IMR-90 (cell line): ENCODE measurements around the gene ZNF320. TPM values are rescaled to one million over a fixed set of nuclear protein-coding genes. Genes with fewer than 3 reads are reported as not detected.

Experiments
- ATAC-seq: fragments of 200-7000 bp; cut with Tn5 transposase; 2 replicates; pipeline ENCODE4 v1.9.1; 2020; ENCODE audit warnings: low read depth, mild to moderate bottlenecking, moderate library complexity
- BruUV-seq: library from RNA; stranded (reverse); fragments of 400-500 nt; replicated peaks from 2 replicates; lab custom pipeline; 2021; lab: Mats Ljungman, UMichigan
- CTCF ChIA-PET: fragments of 300-600 bp; formaldehyde crosslinking; extraction: SDS; loops from one replicate; lab custom pipeline; 2021; ENCODE audit warnings: antibody characterized with exemption; lab: Yijun Ruan, JAX
- POLR2A ChIA-PET: fragments of 300-600 bp; sonication (Branson Sonifier 250); formaldehyde crosslinking; loops from one replicate; lab custom pipeline; 2022; ENCODE audit warnings: antibody characterized with exemption; ENCODE audit not compliant: unreplicated experiment; lab: Charles Lee
- DNase-seq: peaks from one replicate; pipeline ENCODE4 v3.0.0; 2013
- H2AFZ ChIP-seq: replicated peaks from 2 replicates; pipeline ENCODE3; 2013; ENCODE audit warnings: low read length, mild to moderate bottlenecking; ENCODE audit not compliant: poor library complexity
- H2AK5ac ChIP-seq: 2 replicates; pipeline ENCODE4 v1.6.1; 2013; ENCODE audit warnings: low read depth, low read length, inconsistent platforms
- H2AK9ac ChIP-seq: replicated peaks from 2 replicates; pipeline ENCODE3; 2013; ENCODE audit warnings: mild to moderate bottlenecking, low read depth, low read length, moderate library complexity; ENCODE audit not compliant: poor library complexity
- H2BK120ac ChIP-seq: 2 replicates; pipeline ENCODE4 v1.6.1; 2013; ENCODE audit warnings: low read depth, low read length, inconsistent platforms
- H2BK15ac ChIP-seq: 3 replicates; pipeline ENCODE4 v1.6.1; 2013; ENCODE audit warnings: low read depth, low read length, inconsistent platforms
- H2BK20ac ChIP-seq: 2 replicates; pipeline ENCODE4 v1.6.1; 2013; ENCODE audit warnings: low read depth, mild to moderate bottlenecking, inconsistent platforms, low read length, moderate library complexity
- H2BK5ac ChIP-seq: 2 replicates; pipeline ENCODE4 v1.6.1; 2013; ENCODE audit warnings: mild to moderate bottlenecking, low read depth, low read length, inconsistent platforms; ENCODE audit not compliant: poor library complexity, severe bottlenecking
- H3K14ac ChIP-seq: replicated peaks from 2 replicates; pipeline ENCODE4 v1.6.1; 2013; ENCODE audit warnings: low read depth, low read length, inconsistent platforms
- H3K18ac ChIP-seq: 2 replicates; pipeline ENCODE4 v1.6.1; 2013; ENCODE audit warnings: low read depth, low read length, control low read depth
- H3K23ac ChIP-seq: 2 replicates; pipeline ENCODE4 v1.6.1; 2013; ENCODE audit warnings: low read depth, low read length, inconsistent platforms
- H3K27ac ChIP-seq: 2 replicates; pipeline ENCODE4 v1.5.1; 2013; ENCODE audit warnings: mild to moderate bottlenecking, control low read depth, low read length; ENCODE audit not compliant: insufficient read depth
- H3K27me3 ChIP-seq: 2 replicates; pipeline ENCODE4 v1.6.1; 2013; ENCODE audit warnings: low read length; ENCODE audit not compliant: control insufficient read depth, insufficient read depth
- H3K36me3 ChIP-seq: 2 replicates; pipeline ENCODE4 v1.6.1; 2013; ENCODE audit warnings: low read length, mixed read lengths; ENCODE audit not compliant: control insufficient read depth, insufficient read depth
- H3K4ac ChIP-seq: 2 replicates; pipeline ENCODE4 v1.6.1; 2013; ENCODE audit warnings: low read depth, low read length, inconsistent platforms
- H3K4me1 ChIP-seq: 2 replicates; pipeline ENCODE4 v1.6.1; 2013; ENCODE audit warnings: low read length, mixed read lengths; ENCODE audit not compliant: control insufficient read depth, insufficient read depth
- H3K4me2 ChIP-seq: 2 replicates; pipeline ENCODE4 v1.6.1; 2013; ENCODE audit warnings: low read depth, mild to moderate bottlenecking, control low read depth, low read length, moderate library complexity
- H3K4me3 ChIP-seq: 2 replicates; pipeline ENCODE4 v1.5.1; 2013; ENCODE audit warnings: low read depth, mild to moderate bottlenecking, control low read depth, low read length, moderate library complexity; ENCODE audit not compliant: insufficient read depth
- H3K56ac ChIP-seq: 2 replicates; pipeline ENCODE4 v1.6.1; 2013; ENCODE audit warnings: low read length, inconsistent platforms; ENCODE audit not compliant: insufficient read depth; ENCODE audit errors: extremely low read depth
- H3K79me1 ChIP-seq, 2 experiments: 2 replicates each; pipeline ENCODE4 v1.6.1; 2013; ENCODE audit warnings: low read length in 2 of 2, inconsistent platforms in 1 of 2, low read depth in 1 of 2
- H3K9ac ChIP-seq: 2 replicates; pipeline ENCODE4 v1.6.1; 2013; ENCODE audit warnings: low read depth, low read length, control low read depth
- H3K9me1 ChIP-seq: 2 replicates; pipeline ENCODE4 v1.6.1; 2013; ENCODE audit warnings: low read length, inconsistent platforms; ENCODE audit not compliant: insufficient read depth
- H3K9me3 ChIP-seq: 2 replicates; pipeline ENCODE4 v1.6.1; 2013; ENCODE audit warnings: low read length; ENCODE audit not compliant: control insufficient read depth, insufficient read depth
- H4K20me1 ChIP-seq: 2 replicates; pipeline ENCODE4 v1.6.1; 2013; ENCODE audit warnings: low read length, inconsistent platforms; ENCODE audit not compliant: insufficient read depth
- H4K5ac ChIP-seq: 2 replicates; pipeline ENCODE4 v1.6.1; 2013; ENCODE audit warnings: mild to moderate bottlenecking, low read depth, low read length, control low read depth
- H4K8ac ChIP-seq, 2 experiments: 2 replicates each; pipeline ENCODE4 v1.6.1; 2013; ENCODE audit warnings: low read depth in 2 of 2, low read length in 2 of 2, control low read depth in 1 of 2, inconsistent platforms in 1 of 2
- H4K91ac ChIP-seq: 2 replicates; pipeline ENCODE4 v1.6.1; 2013; ENCODE audit warnings: low read depth, low read length, inconsistent platforms; ENCODE audit not compliant: insufficient read depth
- CEBPB ChIP-seq: IDR thresholded peaks from 2 replicates; pipeline ENCODE4 v1.6.1; 2012; ENCODE audit warnings: low read depth, low read length, improper control_type of control experiment
- CHD1 ChIP-seq: IDR thresholded peaks from 2 replicates; pipeline ENCODE4 v1.6.1; 2012; ENCODE audit warnings: low read depth, low read length, improper control_type of control experiment
- FOS ChIP-seq: fragments of 150-350 bp; IDR thresholded peaks from 2 replicates; pipeline ENCODE4 v1.6.1; 2016; ENCODE audit warnings: low read depth, low read length
- MAFK ChIP-seq: IDR thresholded peaks from 2 replicates; pipeline ENCODE4 v1.6.1; 2012; ENCODE audit warnings: low read depth, low read length, improper control_type of control experiment
- MAZ ChIP-seq: IDR thresholded peaks from 2 replicates; pipeline ENCODE4 v1.6.1; 2012; ENCODE audit warnings: low read depth, mild to moderate bottlenecking, low read length, improper control_type of control experiment, moderate library complexity, borderline replicate concordance
- MXI1 ChIP-seq: IDR thresholded peaks from 2 replicates; pipeline ENCODE4 v1.6.1; 2012; ENCODE audit warnings: low read depth, mild to moderate bottlenecking, low read length, moderate library complexity, borderline replicate concordance
- NFE2L2 ChIP-seq: fragments of 150-350 bp; IDR thresholded peaks from 2 replicates; pipeline ENCODE4 v1.6.1; 2016; ENCODE audit warnings: low read depth, mild to moderate bottlenecking, low read length
- POLR2A ChIP-seq: IDR thresholded peaks from 2 replicates; pipeline ENCODE4 v1.6.1; 2012; ENCODE audit warnings: mild to moderate bottlenecking, low read depth, low read length
- RAD21 ChIP-seq: IDR thresholded peaks from 2 replicates; pipeline ENCODE4 v1.6.1; 2012; ENCODE audit warnings: low read length, improper control_type of control experiment
- RCOR1 ChIP-seq: IDR thresholded peaks from 2 replicates; pipeline ENCODE4 v1.6.1; 2012; ENCODE audit warnings: mild to moderate bottlenecking, low read length, improper control_type of control experiment; ENCODE audit not compliant: insufficient replicate concordance
- RFX5 ChIP-seq: IDR thresholded peaks from 2 replicates; pipeline ENCODE4 v1.8.0; 2012; ENCODE audit warnings: low read depth, mild to moderate bottlenecking, low read length, moderate library complexity
- SMC3 ChIP-seq: fragments of 150-350 bp; IDR thresholded peaks from 2 replicates; pipeline ENCODE4 v1.6.1; 2016; ENCODE audit warnings: low read depth, mild to moderate bottlenecking, antibody characterized with exemption, low read length, moderate library complexity
- WGBS, 2 experiments: methylation state at CpG; one replicate each; pipeline versions ENCODE4 v1.1.5 to v1.1.7; 2013; ENCODE audit warnings: missing lambda C conversion rate in 2 of 2; ENCODE audit not compliant: insufficient read length in 1 of 2; ENCODE audit errors: extremely low coverage in 2 of 2; 5-methylcytosine and 5-hydroxymethylcytosine counted together
- dilution Hi-C: fragments of 300-500 bp; cut with HindIII; formaldehyde crosslinking; loops from one replicate; pipeline ENCODE4 v1.14.3; 2018; ENCODE audit warnings: low sequenced_read_pairs; ENCODE audit not compliant: unreplicated experiment
- in situ Hi-C: fragments of 300-500 bp; cut with MboI; formaldehyde crosslinking; loops from 3 replicates; pipeline ENCODE4 v1.14.3; 2019; ENCODE audit warnings: low sequenced_read_pairs, inconsistent platforms, mixed read lengths
- intact Hi-C: fragments of 100-400 bp; cut with micrococcal nuclease; formaldehyde crosslinking; loops from 2 replicates; pipeline ENCODE4 v1.10.0; 2022
- polyA plus RNA-seq, 3 experiments: library from polyadenylated mRNA; depleted of rRNA; stranded (reverse); fragments of >200 nt; gene quantifications; 2 replicates each; pipeline ENCODE4 v1.2.3, GENCODE V29; 2012; ENCODE audit warnings: low replicate concordance in 1 of 3
- total RNA-seq: library from RNA; depleted of rRNA; stranded (reverse); fragments of >200 nt; gene quantifications from 2 replicates; pipeline ENCODE4 v1.2.3, GENCODE V29; 2012
- TF ChIP-seq, protein P1 (sequence below): fragments of 150-350 bp; IDR thresholded peaks from 2 replicates; pipeline ENCODE4 v1.6.1; 2017; ENCODE audit warnings: mild to moderate bottlenecking, antibody characterized with exemption, low read length, low read depth
- TF ChIP-seq, protein P2 (sequence below): fragments of 150-350 bp; IDR thresholded peaks from 2 replicates; pipeline ENCODE4 v1.6.1; 2016; ENCODE audit warnings: low read depth, mild to moderate bottlenecking, low read length, moderate library complexity, borderline replicate concordance

ZNF320 gene
- total and polyA plus RNA-seq, 2 of the 4 experiments (the other 2 are of a cell fraction) = 3.4 to 5.0 TPM

- ChIA-PET POLR2A (no interaction called here), CTCF (no interaction called here)
- Histone ChIP-seq H3K27ac (peak within 1 kb of the TSS; percentile 90), H2AFZ (peak within 1 kb of the TSS; percentile 94), H3K56ac (peak within 1 kb of the TSS; percentile 90), H2AK9ac (peak within 1 kb of the TSS; percentile 81), H3K4ac (peak within 1 kb of the TSS; percentile 69), H3K23ac (peak within 1 kb of the TSS; percentile 85; the same call in 1 of the 2 replicates), H3K9me3 (no peaks in the 10 kb centered on the region), H2BK15ac (peak within 1 kb of the TSS; percentile 59; the same call in 1 of the 3 replicates), H4K91ac (peak within 1 kb of the TSS; percentile 82), H2BK5ac (peak within 1 kb of the TSS; percentile 85), H2BK20ac (peak within 1 kb of the TSS; percentile 27; the same call in 1 of the 2 replicates), H3K9me1 (no peaks in the 10 kb centered on the region), H2BK120ac (peak within 1 kb of the TSS; percentile 64), H3K27me3 (no peaks in the 10 kb centered on the region), H3K9ac (peak within 1 kb of the TSS; percentile 88), H4K8ac (peak within 1 kb of the TSS; percentile 69 to 87), H4K20me1 (no peaks in the 10 kb centered on the region), H3K14ac (peak within 1 kb of the TSS; percentile 97), H3K4me2 (peak within 1 kb of the TSS; percentile 92), H3K79me1 (peaks cover 0 to 7% of the 10 kb centered on the region in 2 experiments; a peak in 1 of 4 replicates), H3K4me1 (no peaks in the 10 kb centered on the region), H4K5ac (peak within 1 kb of the TSS; percentile 90), H3K36me3 (no peaks in the 10 kb centered on the region), H3K18ac (peak within 1 kb of the TSS; percentile 92), H2AK5ac (no peak within 1 kb of the TSS), H3K4me3 (peak within 1 kb of the TSS; percentile 78)
- no TSS peak for BruUV-seq
- 4% methylated on average over 8 of the region's 55 CpGs; no CpG with 5 or more reads in 1 of the 2 experiments for WGBS, 2 experiments
- intact Hi-C loops = loop anchor here (2.0 kb wide), 1 partner anchor 40 kb away; the partner anchor contains the start of gene ZNF816
- in situ Hi-C loops = no loop called here
- dilution Hi-C loops = no loop called here
- ATAC-seq (peak; percentile 99), DNase-seq (peak; percentile 70)
- no peak for TF ChIP-seq FOS
- TF ChIP-seq MAFK = no peak
- TF ChIP-seq CHD1 = no peak
- TF ChIP-seq, protein P1, sequence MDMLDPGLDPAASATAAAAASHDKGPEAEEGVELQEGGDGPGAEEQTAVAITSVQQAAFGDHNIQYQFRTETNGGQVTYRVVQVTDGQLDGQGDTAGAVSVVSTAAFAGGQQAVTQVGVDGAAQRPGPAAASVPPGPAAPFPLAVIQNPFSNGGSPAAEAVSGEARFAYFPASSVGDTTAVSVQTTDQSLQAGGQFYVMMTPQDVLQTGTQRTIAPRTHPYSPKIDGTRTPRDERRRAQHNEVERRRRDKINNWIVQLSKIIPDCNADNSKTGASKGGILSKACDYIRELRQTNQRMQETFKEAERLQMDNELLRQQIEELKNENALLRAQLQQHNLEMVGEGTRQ = no peak
- no peak for TF ChIP-seq MAZ
- TF ChIP-seq RAD21 = no peak
- TF ChIP-seq, protein P2, sequence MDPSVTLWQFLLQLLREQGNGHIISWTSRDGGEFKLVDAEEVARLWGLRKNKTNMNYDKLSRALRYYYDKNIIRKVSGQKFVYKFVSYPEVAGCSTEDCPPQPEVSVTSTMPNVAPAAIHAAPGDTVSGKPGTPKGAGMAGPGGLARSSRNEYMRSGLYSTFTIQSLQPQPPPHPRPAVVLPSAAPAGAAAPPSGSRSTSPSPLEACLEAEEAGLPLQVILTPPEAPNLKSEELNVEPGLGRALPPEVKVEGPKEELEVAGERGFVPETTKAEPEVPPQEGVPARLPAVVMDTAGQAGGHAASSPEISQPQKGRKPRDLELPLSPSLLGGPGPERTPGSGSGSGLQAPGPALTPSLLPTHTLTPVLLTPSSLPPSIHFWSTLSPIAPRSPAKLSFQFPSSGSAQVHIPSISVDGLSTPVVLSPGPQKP = peak; percentile 37; the same call in 1 of the 2 replicates
- TF ChIP-seq MXI1 = peak; percentile 96
- no peak for TF ChIP-seq RFX5
- TF ChIP-seq NFE2L2 = no peak
- peak; percentile 65; the same call in 1 of the 2 replicates for TF ChIP-seq POLR2A
- TF ChIP-seq CEBPB = no peak
- 0 out of 2 replicates have a peak, but pooled peaks have one; percentile 2 for TF ChIP-seq SMC3
- no peak for TF ChIP-seq RCOR1
Observed at GRCh38 chr19:52922841-52923777, 25.7 kb upstream of the ZNF320 start, which contains the start of gene ZNF888. ZNF888 (minus strand) TSS chr19:52923428; CDS start chr19:52917873, 5,555 bp downstream.
